Ovary (tissue), 3 donors: ENCODE results near the gene RINT1.

Experiments
- EP300 ChIP-seq: sonication (generic); formaldehyde crosslinking; IDR thresholded peaks from one replicate; pipeline ENCODE4 v1.6.1; 2017; ENCODE audit warnings: antibody characterized with exemption
- POLR2A ChIP-seq: fragments of 450-650 bp; IDR thresholded peaks from one replicate; pipeline ENCODE4 v1.6.1; 2017; ENCODE audit warnings: antibody characterized with exemption, mild to moderate bottlenecking, moderate library complexity
- TF ChIP-seq, protein P1 (sequence below), 3 donors: fragments of 450-650 bp in 2 of 3; fragments of 200-600 bp in 1 of 3; IDR thresholded peaks; one replicate each; pipeline versions ENCODE4 v1.5.1 to v1.8.0; 2016 to 2022; ENCODE audit warnings: antibody characterized with exemption in 3 of 3, mild to moderate bottlenecking in 1 of 3
- donor health status: DM: no; HTN: no; CAD: no.

- TF ChIP-seq, protein P1, sequence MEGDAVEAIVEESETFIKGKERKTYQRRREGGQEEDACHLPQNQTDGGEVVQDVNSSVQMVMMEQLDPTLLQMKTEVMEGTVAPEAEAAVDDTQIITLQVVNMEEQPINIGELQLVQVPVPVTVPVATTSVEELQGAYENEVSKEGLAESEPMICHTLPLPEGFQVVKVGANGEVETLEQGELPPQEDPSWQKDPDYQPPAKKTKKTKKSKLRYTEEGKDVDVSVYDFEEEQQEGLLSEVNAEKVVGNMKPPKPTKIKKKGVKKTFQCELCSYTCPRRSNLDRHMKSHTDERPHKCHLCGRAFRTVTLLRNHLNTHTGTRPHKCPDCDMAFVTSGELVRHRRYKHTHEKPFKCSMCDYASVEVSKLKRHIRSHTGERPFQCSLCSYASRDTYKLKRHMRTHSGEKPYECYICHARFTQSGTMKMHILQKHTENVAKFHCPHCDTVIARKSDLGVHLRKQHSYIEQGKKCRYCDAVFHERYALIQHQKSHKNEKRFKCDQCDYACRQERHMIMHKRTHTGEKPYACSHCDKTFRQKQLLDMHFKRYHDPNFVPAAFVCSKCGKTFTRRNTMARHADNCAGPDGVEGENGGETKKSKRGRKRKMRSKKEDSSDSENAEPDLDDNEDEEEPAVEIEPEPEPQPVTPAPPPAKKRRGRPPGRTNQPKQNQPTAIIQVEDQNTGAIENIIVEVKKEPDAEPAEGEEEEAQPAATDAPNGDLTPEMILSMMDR (IDR thresholded peaks at IDR 0.05): no peak
- no peak for TF ChIP-seq POLR2A
- TF ChIP-seq EP300: no peak
Observed at GRCh38 chr7:105565190-105565589, 33.2 kb downstream of the RINT1 start.
